ENCODE results near the gene CDK5R2.
"Not testable (repeated sequence)": the region's sequence is repeated elsewhere in the genome, so short reads cannot be mapped to it uniquely, and the experiment has no call there.

The CDK5R2 gene

GRCh38 chr2:218959141-218959731 is at the start of gene CDK5R2:
TSS of gene CDK5R2 (plus strand) at chr2:218959666. CDS start at chr2:218959821, 155 bp downstream.
- peak; percentile 61 to 64 for DNase-seq

GRCh38 chr2:218910741-218911140 is 48.7 kb upstream of the CDK5R2 start:
- DNase-seq, result peak in 1 of 2 donors; percentile 27

GRCh38 chr2:218920504-218920903 is 39.0 kb upstream of the CDK5R2 start:
- DNase-seq, result no peak

- DNase-seq, result no peak
Measured at GRCh38 chr2:218924757-218925156, 34.7 kb upstream of the CDK5R2 start.

- DNase-seq, result no peak
Measured at GRCh38 chr2:218925434-218925833, 34.0 kb upstream of the CDK5R2 start.

GRCh38 chr2:218927422-218927821 is 32.0 kb upstream of the CDK5R2 start:
- DNase-seq, result no peak

GRCh38 chr2:218927876-218928275 is 31.6 kb upstream of the CDK5R2 start:
- no peak for DNase-seq

GRCh38 chr2:218930488-218930887 is 29.0 kb upstream of the CDK5R2 start:
- not testable (repeated sequence) for DNase-seq

- not testable (repeated sequence) for DNase-seq
Measured at GRCh38 chr2:218931751-218932150, 27.7 kb upstream of the CDK5R2 start.

GRCh38 chr2:218944759-218945404 is 14.6 kb upstream of the CDK5R2 start:
- no peak for DNase-seq

GRCh38 chr2:218946621-218947020 is 12.8 kb upstream of the CDK5R2 start:
- no peak for DNase-seq

GRCh38 chr2:218952160-218952559 is 7.3 kb upstream of the CDK5R2 start:
- no peak for DNase-seq

- no peak for DNase-seq
Measured at GRCh38 chr2:218953366-218953954, 6.0 kb upstream of the CDK5R2 start.

- DNase-seq, result peak in 1 of 2 donors; percentile 16
Measured at GRCh38 chr2:218954541-218955300, 4.7 kb upstream of the CDK5R2 start.

GRCh38 chr2:218956039-218956438 is 3.4 kb upstream of the CDK5R2 start:
- DNase-seq, result no peak

GRCh38 chr2:218957671-218958070 is 1.8 kb upstream of the CDK5R2 start:
- no peak for DNase-seq

GRCh38 chr2:218958276-218958675 is 1.2 kb upstream of the CDK5R2 start:
- no peak for DNase-seq

GRCh38 chr2:218959761-218960308 is 369 bp downstream of the CDK5R2 start:
- no peak for DNase-seq

GRCh38 chr2:218960309-218961165 is 1.1 kb downstream of the CDK5R2 start:
- no peak for DNase-seq

- no peak for DNase-seq
Measured at GRCh38 chr2:218961229-218961628, 1.8 kb downstream of the CDK5R2 start.

GRCh38 chr2:218961651-218962570 is 2.4 kb downstream of the CDK5R2 start:
- no peak for DNase-seq

All from hippocampal formation (tissue), 2 donors.